ENCODE results near the gene HOGA1. TPM values are rescaled to one million over a fixed set of nuclear protein-coding genes. Genes with fewer than 3 reads are reported as not detected.
A peak's percentile ranks its signal among the peaks of the same experiment; 100 is the strongest.

HOGA1 gene
- polyA plus RNA-seq, 1 of the 3 experiments (the other 2 are of a cell fraction), result 2.9 TPM

- TF ChIP-seq ZBTB33 (IDR thresholded peaks at IDR 0.05; ENCODE audit: borderline replicate concordance, low read depth), result no peak
- no peak for TF ChIP-seq EP300 (IDR thresholded peaks at IDR 0.05; ENCODE audit: borderline replicate concordance in 1 of 2, low read depth in 1 of 2, low read length in 1 of 2)
- no peak for TF ChIP-seq FOSL2 (IDR thresholded peaks at IDR 0.05; ENCODE audit: borderline replicate concordance, low read depth)
- no peak for TF ChIP-seq ELF1 (IDR thresholded peaks at IDR 0.05)
- no peak for TF ChIP-seq MAX (IDR thresholded peaks at IDR 0.05; ENCODE audit: low read depth)
- no peak for TF ChIP-seq POLR2AphosphoS5 (IDR thresholded peaks at IDR 0.05; ENCODE audit: low read depth, low read length)
- no peak for TF ChIP-seq MEF2A (IDR thresholded peaks at IDR 0.05; ENCODE audit: borderline replicate concordance, low read depth)
- TF ChIP-seq RAD21 (IDR thresholded peaks at IDR 0.05; ENCODE audit: low read length), result no peak
Observed at GRCh38 chr10:97656777-97657176, 72.6 kb downstream of the HOGA1 start (continued).

- Histone ChIP-seq H3F3A (replicated peaks; ENCODE audit: insufficient read depth) (peaks cover 4% of the 10 kb centered on the region), H2AFZ (ENCODE audit: low read depth) (no peak overlapping the region), H3K4me2 (no peak overlapping the region), H3K79me2 (ENCODE audit: insufficient read depth) (peaks cover 13% of the 10 kb centered on the region), H3K9me3 (no peaks in the 10 kb centered on the region), H3K27ac (ENCODE audit: low read depth in 2 of 2, low read length in 1 of 2) (peak overlapping the region; percentile 37 to 81; a peak in 3 of 4 replicates), H3K9me2 (no peaks in the 10 kb centered on the region), H3K36me3 (replicated peaks in 1 of 2; ENCODE audit: control insufficient read depth in 1 of 2, insufficient read depth in 2 of 2, low read length in 1 of 2) (peaks cover 42 to 60% of the 10 kb centered on the region in 2 experiments), H4K20me1 (ENCODE audit: insufficient read depth) (no peaks in the 10 kb centered on the region), H3K9ac (no peak overlapping the region), H3K27me3 (ENCODE audit: insufficient read depth) (no peaks in the 10 kb centered on the region), H3K4me1 (ENCODE audit: control insufficient read depth in 1 of 2, insufficient read depth in 2 of 2, low read depth in 1 of 2, low read length in 1 of 2) (peaks cover 0 to 8% of the 10 kb centered on the region in 2 experiments; a peak in 2 of 4 replicates), H3K4me3 (ENCODE audit: low read depth in 2 of 2, low read length in 1 of 2) (no peak overlapping the region)
- WGBS (ENCODE audit: low lambda C conversion rate), result 13% methylated on average over 1 of the region's 1 CpG
- DNase-seq, result peak; percentile 78
- ChIA-PET CTCF (interaction anchor here (1.2 to 2.0 kb wide), 5 partner anchors 17 to 51 kb away, joined by 3 to 6 read pairs (median 5); no protein-coding TSS in a partner anchor), POLR2A (interaction anchor here (0.8 to 1.1 kb wide), 4 partner anchors 16 to 24 kb away, joined by 3 to 6 read pairs (median 3); partner anchors contain the start of gene PI4K2A)
- TF ChIP-seq JUND (IDR thresholded peaks at IDR 0.05) (no peak), GABPA (IDR thresholded peaks at IDR 0.05; ENCODE audit: low read depth) (no peak), REST (IDR thresholded peaks at IDR 0.05; ENCODE audit: low read depth, low read length) (no peak; the same call in 1 of the 2 replicates), POLR2AphosphoS5 (IDR thresholded peaks at IDR 0.05; ENCODE audit: low read depth, low read length) (peak; percentile 70), ELF1 (IDR thresholded peaks at IDR 0.05) (no peak), MXI1 (IDR thresholded peaks at IDR 0.05; ENCODE audit: low read depth, low read length) (peak; percentile 94), EZH2phosphoT487 (IDR thresholded peaks at IDR 0.05; ENCODE audit: borderline replicate concordance, low read depth) (no peak), RAD21 (IDR thresholded peaks at IDR 0.05; ENCODE audit: low read length) (peak; percentile 18; the same call in 1 of the 2 replicates), GATA2 (CRISPR knock-in tag; IDR thresholded peaks at IDR 0.05) (peak; percentile 48; the same call in 1 of the 2 replicates), PBX3 (IDR thresholded peaks at IDR 0.05) (peak; percentile 69), SMC3 (IDR thresholded peaks at IDR 0.05; ENCODE audit: low read depth, low read length) (no peak), USF1 (IDR thresholded peaks at IDR 0.05; ENCODE audit: borderline replicate concordance, low read depth) (no peak), MEF2A (IDR thresholded peaks at IDR 0.05; ENCODE audit: borderline replicate concordance, low read depth) (no peak), FOXM1 (IDR thresholded peaks at IDR 0.05; ENCODE audit: low read depth) (no peak), USF2 (IDR thresholded peaks at IDR 0.05; ENCODE audit: borderline replicate concordance, low read depth, low read length) (no peak), RXRA (IDR thresholded peaks at IDR 0.05; ENCODE audit: borderline replicate concordance, low read depth) (no peak), RCOR1 (IDR thresholded peaks at IDR 0.05; ENCODE audit: low read length) (peak; percentile 95), SIN3A (IDR thresholded peaks at IDR 0.05; ENCODE audit: borderline replicate concordance, low read depth, low read length) (peak; percentile 75; the same call in 1 of the 2 replicates), EP300 (IDR thresholded peaks at IDR 0.05; ENCODE audit: borderline replicate concordance in 1 of 2, low read depth in 1 of 2, low read length in 1 of 2) (peak; percentile 44 to 93; a peak in 3 of 4 replicates)
Observed at GRCh38 chr10:97659589-97659988, 75.4 kb downstream of the HOGA1 start.
